MM.1S (cell line): ENCODE data around the gene SIRPA.

Source experiments
- EZH2 ChIP-seq: fragments of 300-600 bp; sonication (generic); optimal IDR thresholded peaks from 2 replicates; pipeline ENCODE3; 2017; ENCODE audit warnings: low read depth, mild to moderate bottlenecking, antibody characterized with exemption, low read length, mixed read lengths
- EZH2phosphoT487 ChIP-seq: fragments of 300-600 bp; sonication (generic); IDR thresholded peaks from 2 replicates; pipeline ENCODE4 v1.6.1; 2018; ENCODE audit warnings: antibody characterized with exemption, low read length
- TF ChIP-seq, protein P1 (sequence below): fragments of 300-600 bp; sonication (generic); IDR thresholded peaks from 2 replicates; pipeline ENCODE4 v1.5.1; 2016; ENCODE audit warnings: antibody characterized with exemption, low read length, mixed read lengths

DNA sequence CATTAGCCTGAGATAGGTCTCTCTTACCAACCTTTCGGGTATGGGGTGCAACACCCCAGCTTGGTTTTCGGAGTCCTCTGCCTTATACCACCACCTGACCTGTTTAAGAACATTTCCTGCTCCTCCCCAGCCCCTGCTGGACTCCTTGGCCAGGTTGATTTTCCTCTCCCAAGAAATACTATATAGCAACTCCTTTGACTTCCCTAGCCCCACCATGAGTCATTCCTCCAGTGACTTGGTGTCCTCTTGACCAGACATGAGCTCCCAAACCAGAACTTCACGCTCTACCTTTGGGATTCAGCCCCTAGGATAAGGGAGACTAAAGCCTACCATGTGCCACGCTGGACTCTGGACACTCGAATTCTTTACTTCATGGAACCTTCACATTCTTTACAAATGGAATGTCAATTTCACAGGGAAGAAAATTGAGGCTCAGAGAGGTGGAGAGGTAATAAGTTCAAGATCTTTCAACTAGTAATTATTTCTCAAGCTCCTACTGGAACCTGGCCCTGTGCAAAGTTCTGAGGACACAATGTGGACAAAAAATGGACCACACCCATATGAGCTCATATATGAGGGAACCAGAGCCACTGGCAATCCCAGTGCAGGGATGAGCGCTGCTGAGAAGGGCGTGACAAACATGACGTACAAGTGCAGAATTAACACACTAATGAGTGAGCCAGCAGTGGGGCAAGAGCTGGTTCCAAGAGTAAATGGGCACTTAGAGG is 48.2 kb downstream of the SIRPA start:
- TF ChIP-seq, protein P1, sequence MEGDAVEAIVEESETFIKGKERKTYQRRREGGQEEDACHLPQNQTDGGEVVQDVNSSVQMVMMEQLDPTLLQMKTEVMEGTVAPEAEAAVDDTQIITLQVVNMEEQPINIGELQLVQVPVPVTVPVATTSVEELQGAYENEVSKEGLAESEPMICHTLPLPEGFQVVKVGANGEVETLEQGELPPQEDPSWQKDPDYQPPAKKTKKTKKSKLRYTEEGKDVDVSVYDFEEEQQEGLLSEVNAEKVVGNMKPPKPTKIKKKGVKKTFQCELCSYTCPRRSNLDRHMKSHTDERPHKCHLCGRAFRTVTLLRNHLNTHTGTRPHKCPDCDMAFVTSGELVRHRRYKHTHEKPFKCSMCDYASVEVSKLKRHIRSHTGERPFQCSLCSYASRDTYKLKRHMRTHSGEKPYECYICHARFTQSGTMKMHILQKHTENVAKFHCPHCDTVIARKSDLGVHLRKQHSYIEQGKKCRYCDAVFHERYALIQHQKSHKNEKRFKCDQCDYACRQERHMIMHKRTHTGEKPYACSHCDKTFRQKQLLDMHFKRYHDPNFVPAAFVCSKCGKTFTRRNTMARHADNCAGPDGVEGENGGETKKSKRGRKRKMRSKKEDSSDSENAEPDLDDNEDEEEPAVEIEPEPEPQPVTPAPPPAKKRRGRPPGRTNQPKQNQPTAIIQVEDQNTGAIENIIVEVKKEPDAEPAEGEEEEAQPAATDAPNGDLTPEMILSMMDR = no peak
- no peak for TF ChIP-seq EZH2
- TF ChIP-seq EZH2phosphoT487 = no peak
